AG10803 (cell line): ENCODE data around the gene TRPM3.

Experiments used
- DNase-seq: peaks from one replicate; pipeline ENCODE4 v3.0.0; 2010; ENCODE audit warnings: low read depth
- H3K4me3 ChIP-seq: 2 replicates; pipeline ENCODE4 v1.5.1; 2011; ENCODE audit warnings: mild to moderate bottlenecking, low read length, control low read depth
- TF ChIP-seq, protein P1 (sequence below): conservative IDR thresholded peaks from 2 replicates; pipeline ENCODE4 v1.5.1; 2011; ENCODE audit warnings: mild to moderate bottlenecking, low read length, control low read depth, inconsistent platforms

TRPM3 gene

DNA sequence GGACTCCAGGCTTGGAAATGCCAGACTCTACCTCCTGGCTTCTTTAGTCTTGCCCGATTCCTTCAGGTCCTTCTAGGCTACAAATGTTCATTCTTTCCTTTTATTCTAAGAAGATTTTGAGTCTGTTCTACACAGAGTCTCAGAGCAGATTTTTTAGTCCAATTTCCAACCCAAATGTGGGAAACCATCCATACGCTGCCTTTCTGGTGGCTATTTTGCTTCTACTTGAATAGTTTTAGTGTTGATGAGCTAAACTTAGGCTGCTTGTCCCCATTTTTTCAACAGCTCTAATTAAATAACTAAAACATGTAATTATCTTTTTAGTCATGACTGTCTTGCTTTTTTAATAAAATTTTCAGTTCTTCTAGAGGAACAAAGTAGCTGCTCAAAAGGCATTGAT lies 594.5 kb downstream of the TRPM3 start:
- no peak overlapping the region for H3K4me3 ChIP-seq
- TF ChIP-seq, protein P1, sequence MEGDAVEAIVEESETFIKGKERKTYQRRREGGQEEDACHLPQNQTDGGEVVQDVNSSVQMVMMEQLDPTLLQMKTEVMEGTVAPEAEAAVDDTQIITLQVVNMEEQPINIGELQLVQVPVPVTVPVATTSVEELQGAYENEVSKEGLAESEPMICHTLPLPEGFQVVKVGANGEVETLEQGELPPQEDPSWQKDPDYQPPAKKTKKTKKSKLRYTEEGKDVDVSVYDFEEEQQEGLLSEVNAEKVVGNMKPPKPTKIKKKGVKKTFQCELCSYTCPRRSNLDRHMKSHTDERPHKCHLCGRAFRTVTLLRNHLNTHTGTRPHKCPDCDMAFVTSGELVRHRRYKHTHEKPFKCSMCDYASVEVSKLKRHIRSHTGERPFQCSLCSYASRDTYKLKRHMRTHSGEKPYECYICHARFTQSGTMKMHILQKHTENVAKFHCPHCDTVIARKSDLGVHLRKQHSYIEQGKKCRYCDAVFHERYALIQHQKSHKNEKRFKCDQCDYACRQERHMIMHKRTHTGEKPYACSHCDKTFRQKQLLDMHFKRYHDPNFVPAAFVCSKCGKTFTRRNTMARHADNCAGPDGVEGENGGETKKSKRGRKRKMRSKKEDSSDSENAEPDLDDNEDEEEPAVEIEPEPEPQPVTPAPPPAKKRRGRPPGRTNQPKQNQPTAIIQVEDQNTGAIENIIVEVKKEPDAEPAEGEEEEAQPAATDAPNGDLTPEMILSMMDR = no peak
- no peak for DNase-seq

DNA sequence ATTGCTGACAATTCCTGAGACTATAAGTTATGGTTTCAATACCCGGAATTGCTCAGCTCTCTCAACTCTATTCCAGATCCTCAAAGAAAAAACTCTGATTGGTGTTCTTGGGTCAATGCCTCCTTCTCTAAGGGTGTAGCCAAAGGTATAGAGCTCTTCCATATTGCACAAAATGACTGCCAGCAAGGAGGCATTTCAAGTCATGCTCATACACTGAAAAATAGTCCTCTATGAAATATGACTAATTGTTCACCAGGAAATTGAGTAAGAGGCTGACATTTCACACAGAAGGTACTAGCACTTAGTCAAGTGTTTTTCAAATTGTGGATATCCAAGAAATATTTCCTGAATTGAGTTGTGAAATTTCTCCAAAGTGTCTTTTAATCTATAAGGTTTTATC lies 595.9 kb downstream of the TRPM3 start:
- H3K4me3 ChIP-seq = no peak overlapping the region
- TF ChIP-seq, protein P1 = no peak
- peak; percentile 51 for DNase-seq

DNA sequence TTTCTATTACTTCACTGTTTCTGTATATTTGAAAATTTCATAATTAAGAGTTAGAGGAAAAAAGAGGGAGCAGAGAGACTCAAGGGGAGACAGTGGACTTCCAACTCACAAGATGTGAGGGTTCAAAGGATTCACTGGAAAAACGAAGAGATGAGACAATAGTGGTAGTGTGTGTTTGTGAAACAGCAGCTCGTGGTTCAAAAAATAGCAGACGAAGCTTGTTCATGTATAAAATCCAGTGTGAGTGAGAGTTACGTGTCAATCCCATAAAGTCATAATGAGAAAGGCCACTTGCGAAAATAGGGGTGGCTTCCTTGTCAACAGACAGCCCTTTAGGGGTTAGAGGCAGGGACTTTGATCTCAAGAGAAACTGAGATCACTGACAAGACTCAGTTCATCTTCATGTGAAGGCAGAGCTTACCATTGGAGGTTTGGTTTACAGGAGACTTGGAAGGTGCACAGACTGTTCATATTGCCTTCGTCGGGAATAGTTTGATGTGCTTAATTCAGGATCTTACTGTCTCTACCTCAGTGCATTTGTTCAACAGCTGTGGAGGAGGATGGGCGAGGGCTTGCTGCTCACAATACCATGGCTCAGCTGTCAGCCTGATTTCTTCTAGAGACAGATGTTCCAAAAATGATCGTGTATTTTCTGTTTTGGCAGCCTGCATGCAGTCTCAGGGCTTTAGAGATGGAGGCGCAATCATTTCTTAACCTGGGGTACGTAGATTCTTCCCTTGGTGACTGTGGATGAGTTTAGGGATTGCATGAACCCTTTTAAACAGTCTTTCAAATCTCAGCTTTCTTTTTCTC lies 601.3 kb downstream of the TRPM3 start:
- no peak overlapping the region for H3K4me3 ChIP-seq
- no peak for DNase-seq
- TF ChIP-seq, protein P1 = no peak

GRCh38 chr9:70517926-70518610 lies 603.4 kb downstream of the TRPM3 start:
- TF ChIP-seq, protein P1 = no peak
- no peak for DNase-seq

DNA sequence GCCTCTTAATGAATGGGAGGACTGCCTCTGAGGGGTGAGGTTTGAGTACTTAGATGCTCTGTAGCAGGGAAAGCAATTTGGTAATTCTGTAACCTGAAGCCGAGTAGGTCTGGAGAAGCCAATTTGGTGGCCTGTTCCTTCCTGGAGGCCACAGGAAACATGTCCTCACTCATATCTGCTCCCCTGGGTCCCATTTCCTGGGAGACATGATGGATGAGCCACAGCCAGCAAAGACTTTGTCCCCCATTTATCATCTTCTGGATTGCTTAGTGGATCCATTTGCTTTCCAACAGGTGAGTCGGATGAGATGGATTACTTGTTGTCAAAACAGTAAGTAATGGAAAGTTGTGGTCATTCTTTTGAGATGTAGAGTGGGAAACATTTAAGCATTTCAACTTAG lies 607.1 kb downstream of the TRPM3 start:
- no peak for DNase-seq
- TF ChIP-seq, protein P1 = no peak
- H3K4me3 ChIP-seq = no peak overlapping the region

More at GRCh38 chr9:70517926-70518610, 603.4 kb downstream of the TRPM3 start:
- H3K4me3 ChIP-seq = no peak overlapping the region

- TF ChIP-seq, protein P1 = no peak
- DNase-seq = no peak
These were observed 609.6 kb downstream of the TRPM3 start for GRCh38 chr9:70511858-70512257.

More at GRCh38 chr9:70511858-70512257, 609.6 kb downstream of the TRPM3 start:
- H3K4me3 ChIP-seq = no peak overlapping the region
